HG02610 (cell line): Measurements from ENCODE around the gene PIK3IP1.
"Not testable (repeated sequence)": the region's sequence is repeated elsewhere in the genome, so short reads cannot be mapped to it uniquely, and the experiment has no call there.

Experiments
- ATAC-seq: cut with Tn5 transposase; IDR thresholded peaks from one replicate; pipeline ENCODE4 v1.9.1; 2021; ENCODE audit warnings: mild to moderate bottlenecking, moderate library complexity; ENCODE audit not compliant: unreplicated experiment

The PIK3IP1 gene, protein sequence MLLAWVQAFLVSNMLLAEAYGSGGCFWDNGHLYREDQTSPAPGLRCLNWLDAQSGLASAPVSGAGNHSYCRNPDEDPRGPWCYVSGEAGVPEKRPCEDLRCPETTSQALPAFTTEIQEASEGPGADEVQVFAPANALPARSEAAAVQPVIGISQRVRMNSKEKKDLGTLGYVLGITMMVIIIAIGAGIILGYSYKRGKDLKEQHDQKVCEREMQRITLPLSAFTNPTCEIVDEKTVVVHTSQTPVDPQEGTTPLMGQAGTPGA

DNA sequence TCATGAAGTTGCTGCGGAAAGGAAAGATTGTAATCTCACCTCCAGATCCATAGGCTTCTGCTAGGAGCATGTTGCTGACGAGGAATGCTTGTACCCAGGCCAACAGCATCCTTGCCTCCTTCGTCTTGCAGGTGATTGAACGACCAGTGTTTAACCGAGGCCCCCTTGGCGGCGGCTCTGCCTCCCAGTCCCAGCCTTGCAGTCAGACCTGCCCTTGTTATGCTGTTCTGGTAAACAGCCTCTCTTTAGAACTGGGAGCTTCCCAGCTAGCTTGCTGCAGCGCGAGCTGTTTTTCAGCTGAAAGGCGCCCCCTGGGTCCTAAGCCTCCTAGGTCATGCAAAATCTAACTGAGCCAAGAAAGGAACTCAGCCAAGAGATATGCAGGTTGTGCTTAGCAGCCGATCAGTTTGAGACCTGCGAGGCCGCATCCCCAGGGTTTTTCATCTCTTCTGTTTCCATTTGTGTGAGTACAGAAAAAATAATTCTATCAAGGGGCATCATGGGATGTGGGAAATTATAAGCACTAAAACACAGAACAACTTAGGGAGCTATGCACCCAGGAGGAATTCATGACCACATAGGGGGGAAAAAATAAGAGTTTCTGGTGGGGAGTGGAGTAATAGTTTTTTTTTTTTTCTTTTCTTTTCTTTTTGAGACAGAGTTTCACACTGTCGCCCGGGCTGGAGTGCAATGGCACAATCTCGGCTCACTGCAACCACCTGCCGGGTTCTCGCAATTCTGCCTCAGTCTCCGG is at the start of gene PIK3IP1:
TSS of gene PIK3IP1 (minus strand) at position 253 of the 754 bp plus-strand sequence. CDS start at position 109, 144 bp downstream.
- no peak for ATAC-seq

DNA sequence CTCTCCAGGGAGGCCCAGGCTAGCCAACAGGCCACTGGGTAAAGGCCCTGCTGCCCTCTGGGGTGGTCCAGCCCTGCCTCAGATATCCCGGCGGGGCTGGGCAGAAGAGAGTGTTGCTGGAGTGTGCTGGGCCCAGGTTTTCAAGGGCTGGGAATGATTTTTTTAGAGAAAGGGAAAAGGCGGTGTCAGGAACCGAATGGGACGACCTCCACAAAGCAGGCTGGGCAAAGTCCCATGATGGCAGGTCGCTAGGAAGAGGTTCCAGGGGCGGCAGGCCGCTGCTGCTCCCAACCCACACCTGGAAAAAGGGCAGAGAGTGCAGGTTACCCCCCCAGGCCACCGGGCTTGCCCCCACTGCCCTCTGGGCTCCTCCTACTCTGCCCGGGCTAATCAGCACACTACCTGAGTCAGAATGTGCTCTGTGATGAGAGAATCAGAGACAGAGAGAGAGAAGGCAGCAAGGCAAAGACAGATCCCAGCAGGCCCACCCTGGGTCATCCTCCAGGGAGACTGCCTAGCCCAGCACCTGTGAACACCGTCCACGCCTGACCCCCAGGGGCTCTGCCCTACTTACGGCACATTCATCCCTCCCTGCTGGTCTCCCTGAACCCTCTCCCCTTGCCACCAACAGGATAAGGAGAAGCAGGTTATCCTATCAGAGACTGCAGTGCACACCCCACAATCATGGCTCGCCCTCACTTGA is 49.2 kb upstream of the PIK3IP1 start:
- no peak for ATAC-seq

DNA sequence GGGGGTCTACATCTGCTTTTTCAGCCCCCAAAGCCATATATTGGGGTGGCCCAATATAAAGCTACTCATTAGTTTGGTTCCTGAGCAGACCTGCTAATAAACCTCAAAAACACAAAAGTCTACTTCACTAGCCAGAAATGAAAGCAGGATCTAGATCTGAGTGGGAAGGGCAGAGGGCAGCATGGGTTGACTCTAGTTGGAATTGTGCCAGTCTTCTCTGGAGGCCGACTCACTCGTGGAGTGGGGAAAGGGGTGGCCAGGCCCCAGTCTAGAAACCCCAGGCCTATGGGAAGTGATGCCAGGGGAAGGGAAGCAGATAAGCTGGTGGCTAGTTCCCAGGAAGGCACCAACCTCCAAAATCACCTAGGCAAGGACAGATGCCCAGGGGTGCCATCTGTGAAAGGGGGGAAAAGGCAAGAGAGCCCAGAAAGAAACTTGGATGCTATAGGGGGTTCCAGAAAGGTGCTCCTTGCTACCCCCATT is 48.5 kb upstream of the PIK3IP1 start:
- ATAC-seq, result no peak

DNA sequence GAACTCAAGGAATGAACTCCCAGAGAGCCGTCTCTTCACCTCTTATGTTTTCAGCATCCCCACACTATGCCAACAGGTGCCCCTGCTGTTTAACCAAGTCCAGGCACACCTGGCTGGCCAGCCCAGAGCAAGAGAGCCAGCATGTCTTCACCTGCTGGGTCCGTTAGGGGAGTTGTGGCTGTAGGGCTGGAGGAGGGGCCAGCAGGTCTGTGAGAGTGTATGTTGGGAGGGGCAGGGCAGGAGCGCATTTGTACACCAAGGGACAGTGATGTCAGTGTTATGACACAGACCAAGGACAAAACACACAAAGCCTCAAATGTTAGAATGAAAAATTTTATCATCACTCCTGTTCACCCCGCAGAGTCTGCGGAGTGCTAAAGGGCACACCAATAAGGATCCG is 48.1 kb upstream of the PIK3IP1 start:
- no peak for ATAC-seq

DNA sequence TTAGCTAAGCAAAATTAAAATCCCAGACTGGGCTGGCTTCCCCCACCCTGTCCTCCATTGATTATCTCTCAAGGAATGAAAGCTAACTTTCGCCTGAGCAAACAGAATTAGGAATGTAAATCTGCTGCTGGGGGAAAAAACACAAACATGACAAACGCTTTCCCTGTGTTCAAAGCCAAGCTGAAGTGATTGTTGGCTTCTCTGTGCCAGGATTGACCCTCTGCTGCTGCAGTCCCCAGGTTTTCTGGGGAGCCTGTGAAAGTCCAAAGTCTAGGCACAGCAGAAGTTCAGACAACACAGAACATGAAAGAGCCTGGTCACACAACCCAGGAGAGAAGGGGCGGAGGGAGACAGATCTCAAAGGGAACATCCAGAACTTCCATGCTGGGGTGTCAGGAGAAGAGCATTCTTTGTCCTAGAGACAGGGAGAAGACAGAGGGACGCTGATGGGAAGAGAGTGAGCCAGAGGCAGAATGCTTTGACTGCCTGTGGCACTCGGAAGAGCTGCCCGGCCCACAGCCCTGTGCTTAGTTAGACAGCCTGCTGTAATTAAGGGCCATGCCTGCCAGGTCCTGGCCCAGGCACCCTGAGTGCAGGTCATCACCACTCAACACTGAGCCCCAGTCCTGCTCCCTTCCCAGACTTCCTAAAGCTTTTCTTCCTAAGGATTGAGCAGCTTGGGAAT is 47.0 kb upstream of the PIK3IP1 start:
- ATAC-seq, result no peak

DNA sequence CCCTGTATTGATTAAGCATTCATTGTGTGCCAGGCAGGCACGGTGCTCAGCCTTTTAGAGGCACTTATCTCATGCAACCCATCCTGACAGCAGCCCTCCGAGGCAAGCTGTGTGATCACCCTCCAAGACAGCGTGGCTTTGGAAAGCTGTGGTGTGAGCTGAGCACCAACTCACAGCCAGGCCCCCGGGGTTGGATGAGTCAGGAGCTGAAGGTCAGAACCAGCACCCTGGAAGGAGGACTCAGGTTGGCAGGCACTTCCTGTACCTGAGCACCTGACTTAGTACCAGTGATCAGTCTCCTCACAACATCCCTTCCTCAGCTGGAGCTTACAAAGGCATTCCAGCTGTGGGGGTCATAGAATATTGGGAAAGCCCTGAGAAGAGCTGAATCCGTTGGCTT is 44.9 kb upstream of the PIK3IP1 start:
- no peak for ATAC-seq

DNA sequence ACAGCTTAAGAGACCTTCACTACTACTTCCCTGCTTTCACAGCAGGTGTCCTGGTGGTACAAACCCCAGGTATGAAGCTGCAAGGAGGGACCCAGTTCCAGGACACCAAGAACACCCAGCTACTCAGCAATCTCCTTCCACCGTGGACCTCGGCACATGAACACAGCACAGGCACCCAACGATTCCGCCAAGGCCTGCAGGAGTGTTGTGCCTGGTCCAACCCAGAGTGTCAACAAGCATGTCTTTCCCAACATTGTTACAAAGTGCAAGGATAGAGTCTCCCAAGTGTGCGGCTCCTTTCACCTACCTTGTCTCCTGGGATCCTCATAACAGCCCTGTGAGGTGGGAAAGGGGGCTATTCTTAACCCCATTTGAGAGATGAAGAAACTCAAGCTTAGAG is 42.0 kb upstream of the PIK3IP1 start:
- ATAC-seq, result no peak

DNA sequence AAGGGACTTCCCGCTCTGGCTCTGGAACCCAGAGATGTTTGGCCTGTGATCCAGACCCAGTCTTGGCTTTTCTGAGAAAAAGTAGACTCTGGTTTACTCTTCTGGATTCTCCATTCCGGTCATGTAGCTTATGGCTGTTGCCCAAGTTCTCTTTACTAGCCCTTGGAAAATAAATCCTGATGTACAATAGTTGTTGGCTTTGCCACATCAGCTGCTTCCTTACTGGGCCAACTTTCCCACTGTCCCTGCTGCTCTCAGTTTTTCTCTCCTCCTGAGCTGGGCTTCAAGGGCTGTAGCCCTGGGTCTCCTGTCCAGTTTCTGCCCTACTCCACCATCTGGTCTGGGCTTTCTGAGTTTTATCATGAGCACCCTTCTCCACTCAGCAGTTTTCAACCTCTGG is 41.4 kb upstream of the PIK3IP1 start:
- ATAC-seq, result no peak

DNA sequence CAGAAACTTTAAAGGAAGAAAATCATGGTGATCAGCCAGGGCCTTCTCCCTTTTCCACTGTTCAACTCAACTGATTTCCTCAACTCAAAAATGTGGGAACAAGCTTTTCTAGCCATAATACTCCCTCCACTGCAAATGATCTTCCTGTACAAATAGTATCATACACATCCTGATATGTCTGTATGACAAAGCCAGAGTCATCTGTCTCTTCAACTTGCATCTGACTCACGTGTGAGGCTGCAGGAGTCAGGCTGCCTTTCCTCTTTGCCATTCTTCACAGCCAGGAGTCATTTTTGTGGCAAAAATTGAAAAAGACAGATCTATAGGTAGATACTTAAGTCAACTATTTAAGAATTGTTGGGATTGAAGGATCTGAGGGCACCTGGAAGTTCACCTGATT is 40.6 kb upstream of the PIK3IP1 start:
- no peak for ATAC-seq

DNA sequence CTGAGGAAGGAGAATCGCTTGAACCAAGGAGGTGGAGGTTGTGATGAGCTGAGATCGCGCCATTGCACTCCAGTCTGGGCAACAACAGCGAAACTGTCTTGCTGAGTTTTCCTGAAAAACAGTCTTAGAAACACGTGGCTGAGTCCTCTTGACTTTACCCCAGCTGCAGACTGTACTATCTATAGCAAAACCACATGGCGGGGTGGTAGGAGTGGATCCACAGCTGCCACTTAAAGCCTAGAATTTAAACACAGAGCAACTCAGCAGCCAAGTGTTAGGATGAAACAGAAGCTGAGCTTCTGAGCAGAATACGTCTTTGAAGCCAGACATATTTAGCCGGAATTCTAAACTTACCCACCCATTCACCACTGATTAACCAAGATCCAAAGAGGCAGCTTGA is 39.7 kb upstream of the PIK3IP1 start:
- ATAC-seq, result no peak

DNA sequence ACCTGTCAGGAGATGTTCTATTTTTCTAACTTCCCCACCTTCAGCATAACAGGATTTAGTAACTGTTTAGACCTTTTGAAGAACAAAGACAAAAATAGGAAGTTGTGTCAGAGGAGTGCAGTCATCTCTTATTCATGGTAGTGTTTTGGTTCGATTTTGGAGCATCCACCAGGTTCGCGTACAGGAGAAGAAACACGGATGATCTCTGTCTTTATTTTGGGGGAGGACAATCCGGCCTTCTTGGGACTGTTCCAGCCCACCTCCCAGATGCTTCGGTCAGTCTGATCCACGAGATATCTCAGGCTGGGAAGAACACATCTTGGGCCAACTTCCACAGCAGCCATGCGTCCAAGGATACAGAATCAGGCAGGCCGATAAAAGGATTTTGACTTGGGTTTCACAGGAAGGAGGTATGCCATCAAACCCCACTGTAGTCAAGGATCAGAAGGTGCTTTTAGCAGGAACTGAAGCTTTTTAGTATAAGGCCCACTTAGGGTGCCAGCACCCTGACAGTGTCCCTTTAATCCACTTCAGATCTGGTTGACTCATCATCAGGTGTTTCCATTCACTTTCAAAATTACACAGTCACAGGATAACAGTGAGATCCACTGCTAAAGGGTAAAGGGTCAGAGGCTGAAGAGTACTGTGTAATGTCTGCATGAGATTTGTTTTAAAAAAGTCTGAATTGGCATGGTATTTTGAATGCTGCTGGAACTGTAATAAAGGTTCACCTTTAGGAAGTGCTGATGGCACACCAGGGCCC is 37.3 kb upstream of the PIK3IP1 start:
- no peak for ATAC-seq

DNA sequence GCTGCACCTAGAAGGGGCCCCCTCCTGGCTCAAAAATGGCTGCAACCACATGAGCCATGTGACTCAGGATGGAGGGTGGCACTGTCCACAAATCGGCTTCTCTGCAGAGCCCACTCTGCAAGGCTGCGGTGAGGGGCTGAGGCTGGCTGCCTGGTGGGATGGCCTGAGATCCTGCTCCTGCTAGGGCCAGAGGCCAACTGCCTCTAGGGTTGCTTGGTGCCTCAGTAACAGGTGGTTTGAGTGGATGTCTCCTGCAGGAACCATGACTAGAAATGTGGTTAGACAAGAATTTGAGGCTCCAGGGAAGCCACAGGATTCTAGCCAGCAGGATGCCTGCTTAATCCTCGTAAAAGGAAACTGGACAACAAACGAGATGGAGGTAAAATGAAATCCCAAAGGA is 36.7 kb upstream of the PIK3IP1 start:
- no peak for ATAC-seq

DNA sequence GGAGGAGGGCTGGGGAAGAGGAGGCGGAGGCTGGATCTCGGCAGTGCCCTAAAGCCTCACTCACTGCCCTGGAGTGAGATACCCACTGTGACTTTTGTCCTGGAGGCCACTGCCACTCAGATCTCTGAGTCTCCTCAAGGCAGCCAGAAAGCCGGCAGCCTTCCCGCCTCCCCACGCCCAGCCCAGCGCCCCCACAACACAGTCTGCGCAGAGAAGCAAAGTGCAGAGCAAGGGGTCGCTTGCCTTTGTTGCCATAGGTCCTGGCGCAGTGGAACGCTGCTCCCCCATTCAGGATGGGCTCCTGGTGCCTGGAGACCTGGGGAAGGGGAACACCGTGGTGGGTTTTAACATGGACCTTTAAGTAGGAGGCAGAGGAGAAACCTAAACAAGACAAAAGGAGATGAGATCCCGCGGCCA is 36.3 kb upstream of the PIK3IP1 start:
- ATAC-seq, result no peak

DNA sequence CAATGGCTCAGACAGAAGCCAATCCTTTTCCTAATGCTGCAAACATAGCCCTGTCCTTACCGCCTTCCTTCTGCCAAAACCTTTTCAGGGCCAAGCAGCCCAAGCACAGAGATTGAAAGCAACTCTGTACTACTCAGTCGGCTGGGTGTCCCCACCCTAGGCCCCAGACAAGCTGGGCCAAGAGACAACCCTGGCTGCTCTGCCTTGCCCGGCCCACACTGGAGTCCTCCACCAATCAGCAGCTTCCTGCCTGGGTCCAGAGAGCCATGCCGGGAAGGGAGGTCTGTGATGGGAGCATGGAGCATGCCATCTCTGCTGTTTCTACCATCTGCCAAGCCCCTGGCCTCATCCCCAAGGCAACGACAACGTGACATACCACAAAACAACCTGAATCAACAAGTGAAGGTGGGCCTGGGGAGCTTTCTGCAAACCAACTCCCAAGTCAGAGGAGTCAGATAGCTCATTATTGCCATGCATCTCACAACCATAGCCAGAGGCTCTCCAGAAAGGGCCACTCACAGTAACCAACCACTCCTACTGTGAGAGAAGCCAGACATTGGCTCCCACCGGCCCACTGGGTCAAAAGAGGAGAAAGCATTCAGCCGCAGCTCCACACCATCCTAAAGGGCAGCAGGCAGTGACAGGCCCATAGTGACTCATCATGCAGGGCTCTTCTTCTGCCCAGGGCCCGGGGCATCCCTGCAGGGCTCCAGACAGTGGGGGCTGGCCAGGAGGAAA is 35.7 kb upstream of the PIK3IP1 start:
- ATAC-seq, result no peak

DNA sequence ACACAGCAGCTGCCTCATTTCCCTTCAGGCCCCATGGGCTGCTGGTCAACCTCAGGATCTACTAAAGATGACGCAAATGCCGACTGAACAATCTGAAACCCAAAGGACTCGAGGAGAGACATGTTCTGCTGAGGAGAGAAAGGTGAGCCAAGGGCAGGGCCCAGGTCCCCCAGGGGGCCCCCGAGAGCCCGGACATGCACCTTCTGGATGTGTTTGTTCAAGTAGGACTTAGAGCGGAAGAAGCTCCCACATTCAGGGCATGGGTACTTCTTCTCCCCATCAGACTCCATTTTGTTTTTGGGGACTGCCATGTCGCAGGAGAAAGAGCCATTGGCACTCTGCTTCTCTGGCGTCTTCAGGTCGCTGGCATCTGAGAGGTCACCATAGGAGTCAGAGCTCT is 34.6 kb upstream of the PIK3IP1 start:
- ATAC-seq, result no peak

DNA sequence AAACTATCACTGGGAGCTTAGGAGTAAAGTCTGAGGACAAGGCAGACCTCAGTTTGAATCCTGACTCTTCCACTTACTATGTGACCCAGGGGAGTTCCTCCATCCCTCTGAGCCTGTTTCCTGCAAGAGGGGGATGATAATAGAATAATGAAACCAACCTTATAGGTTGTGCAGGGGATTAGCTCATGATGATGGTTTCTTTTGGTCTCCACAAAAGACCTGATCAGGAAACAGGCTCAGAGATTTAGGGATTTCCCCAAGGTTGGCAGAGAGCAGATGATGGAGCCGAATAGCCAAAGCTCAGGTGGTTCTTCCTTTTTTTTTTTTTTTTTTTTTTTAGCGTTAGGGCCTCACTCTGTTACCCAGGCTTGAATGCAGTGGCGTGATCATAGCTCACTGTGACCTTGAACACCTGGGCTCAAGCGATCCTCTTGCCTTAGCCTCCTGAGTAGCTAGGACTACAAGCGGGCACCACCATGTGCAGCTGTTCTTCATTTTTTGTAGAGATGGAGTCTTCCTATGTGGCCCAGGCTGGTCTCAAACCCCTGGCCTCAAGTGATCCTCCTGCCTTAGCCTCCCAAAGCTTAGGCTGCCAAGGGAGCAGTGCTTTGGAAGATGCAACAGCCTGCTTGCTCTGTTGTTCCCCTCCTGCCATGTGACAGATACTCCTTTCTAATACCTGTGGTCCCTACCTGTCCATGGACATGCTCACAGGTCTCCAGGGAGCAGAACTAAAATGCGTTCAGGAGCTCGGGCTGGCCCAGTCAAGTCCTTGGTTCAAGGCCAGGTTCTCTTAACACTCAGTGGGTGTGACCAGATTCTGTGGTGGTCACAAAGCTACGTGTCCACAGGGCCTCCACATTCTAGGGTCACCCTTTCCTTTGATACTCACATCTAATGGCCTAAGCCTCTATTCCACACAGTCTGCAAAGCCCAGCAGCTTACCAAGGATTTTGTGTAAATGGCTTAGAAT is 31.6 kb upstream of the PIK3IP1 start:
- ATAC-seq, result no peak

DNA sequence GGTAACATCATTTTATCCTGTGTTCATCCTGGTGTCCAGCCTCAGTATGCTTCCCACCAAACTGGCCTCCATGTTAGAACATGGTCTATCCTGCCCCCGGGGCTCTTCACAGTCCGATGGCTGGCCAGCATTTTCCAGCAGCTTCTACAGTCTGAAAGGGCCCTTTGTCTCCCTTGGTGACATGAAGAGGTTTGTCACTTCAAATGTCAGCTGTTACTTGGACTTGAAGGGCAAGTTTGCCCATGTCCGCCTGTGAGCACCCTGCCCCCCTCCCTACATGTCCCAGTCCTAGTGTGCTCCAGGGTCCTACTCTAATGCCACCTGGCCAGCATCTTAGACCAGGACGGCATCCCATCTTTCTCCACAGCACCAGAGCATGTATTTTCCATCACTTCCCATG is 29.1 kb upstream of the PIK3IP1 start:
- ATAC-seq, result no peak

DNA sequence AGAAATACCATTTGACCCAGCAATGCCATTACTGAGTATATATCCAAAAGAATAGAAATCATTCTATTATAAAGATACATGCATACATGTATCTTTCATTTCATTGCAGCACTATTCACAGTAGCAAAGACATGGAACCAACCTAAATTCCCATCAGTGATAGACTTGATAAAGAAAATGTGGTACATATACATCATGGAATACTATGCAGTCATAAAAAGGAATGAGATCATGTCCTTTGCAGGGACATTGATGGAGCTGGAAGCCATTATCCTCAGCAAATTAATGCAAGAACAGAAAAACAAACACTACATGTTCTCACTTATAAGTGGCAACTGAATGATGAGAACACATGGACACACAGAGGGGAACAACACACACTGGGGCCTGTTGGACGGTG is 21.9 kb upstream of the PIK3IP1 start:
- not testable (repeated sequence) for ATAC-seq
